Right kidney (tissue), 1 donor: ENCODE measurements around the gene TMEM252.

Experiments
- DNase-seq: peaks from one replicate; pipeline ENCODE4 v3.0.0-alpha.2; 2016

Gene TMEM252

GRCh38 chr9:68545033-68545705 lies 4.5 kb upstream of the TMEM252 start:
- no peak for DNase-seq

GRCh38 chr9:68541568-68541967 lies 885 bp upstream of the TMEM252 start:
- DNase-seq, result no peak

GRCh38 chr9:68538200-68538599 lies 2.5 kb downstream of the TMEM252 start:
- DNase-seq, result no peak

- no peak for DNase-seq
These were observed 3.1 kb downstream of the TMEM252 start for GRCh38 chr9:68537616-68537880.

- DNase-seq, result no peak
These were observed 3.6 kb downstream of the TMEM252 start for GRCh38 chr9:68536876-68537615.

GRCh38 chr9:68533678-68534077 lies 7.0 kb downstream of the TMEM252 start:
- no peak for DNase-seq

- no peak for DNase-seq
These were observed 8.6 kb downstream of the TMEM252 start for GRCh38 chr9:68532131-68532530.

GRCh38 chr9:68530618-68531017 lies 10.1 kb downstream of the TMEM252 start:
- DNase-seq, result peak; percentile 50

- DNase-seq, result no peak
These were observed 17.2 kb downstream of the TMEM252 start for GRCh38 chr9:68523367-68523936.

GRCh38 chr9:68522954-68523353 lies 17.7 kb downstream of the TMEM252 start:
- no peak for DNase-seq

- no peak for DNase-seq
These were observed 18.6 kb downstream of the TMEM252 start for GRCh38 chr9:68522131-68522530.

- DNase-seq, result no peak
These were observed 25.2 kb downstream of the TMEM252 start for GRCh38 chr9:68515326-68516017.

- no peak for DNase-seq
These were observed 26.7 kb downstream of the TMEM252 start for GRCh38 chr9:68513981-68514380.

GRCh38 chr9:68513385-68513784 lies 27.3 kb downstream of the TMEM252 start:
- DNase-seq, result no peak

- no peak for DNase-seq
These were observed 31.0 kb downstream of the TMEM252 start for GRCh38 chr9:68509689-68510088.

- no peak for DNase-seq
These were observed 32.1 kb downstream of the TMEM252 start for GRCh38 chr9:68508547-68508946.

- no peak for DNase-seq
These were observed 32.9 kb downstream of the TMEM252 start for GRCh38 chr9:68507806-68508145.

- peak; percentile 33 for DNase-seq
These were observed 33.4 kb downstream of the TMEM252 start for GRCh38 chr9:68507130-68507805.

GRCh38 chr9:68506551-68506950 lies 34.1 kb downstream of the TMEM252 start:
- no peak for DNase-seq

- no peak for DNase-seq
These were observed 34.8 kb downstream of the TMEM252 start for GRCh38 chr9:68505681-68506409.

- DNase-seq, result no peak
These were observed 38.4 kb downstream of the TMEM252 start for GRCh38 chr9:68502279-68502678.
